Fibroblast of mammary gland (primary cell): ENCODE results near the gene FAM222B.
A peak's percentile ranks its signal among the peaks of the same experiment; 100 is the strongest.

Experiments used
- DNase-seq: peaks from one replicate; pipeline ENCODE4 v3.0.0-alpha.2; 2010; ENCODE audit warnings: low read depth
- H3K4me3 ChIP-seq: 2 replicates; pipeline ENCODE4 v1.5.1; 2011; ENCODE audit warnings: low read depth, mild to moderate bottlenecking, low read length, moderate library complexity; ENCODE audit not compliant: control insufficient read depth
- TF ChIP-seq, protein P1 (sequence below): conservative IDR thresholded peaks from 2 replicates; pipeline ENCODE4 v1.5.1; 2011; ENCODE audit warnings: low read depth, low read length, inconsistent platforms; ENCODE audit not compliant: control insufficient read depth, insufficient read depth

FAM222B gene

DNA sequence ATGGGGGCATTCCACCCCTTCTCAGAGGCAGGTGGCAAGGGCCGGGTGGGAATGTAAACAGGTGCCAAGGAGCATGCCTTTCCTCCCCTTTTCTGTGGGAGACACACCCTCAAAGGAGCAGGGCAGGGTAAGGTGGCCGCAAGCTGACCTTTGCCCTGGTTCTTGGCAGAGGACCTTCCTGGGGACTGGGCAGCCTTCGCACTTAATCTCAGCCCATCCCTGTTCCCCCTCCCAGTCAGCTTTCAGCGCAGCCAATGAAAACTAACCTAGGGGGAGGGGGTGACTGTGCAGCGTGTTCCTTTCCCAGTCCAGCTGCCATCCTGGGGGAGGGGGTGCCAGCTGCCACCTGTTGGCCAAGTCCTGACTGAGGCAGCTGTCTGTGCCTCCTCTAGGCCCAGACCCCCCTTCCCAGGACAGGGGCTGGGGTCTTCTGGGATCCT lies 96.0 kb downstream of the FAM222B start:
- no peak for DNase-seq
- TF ChIP-seq, protein P1, sequence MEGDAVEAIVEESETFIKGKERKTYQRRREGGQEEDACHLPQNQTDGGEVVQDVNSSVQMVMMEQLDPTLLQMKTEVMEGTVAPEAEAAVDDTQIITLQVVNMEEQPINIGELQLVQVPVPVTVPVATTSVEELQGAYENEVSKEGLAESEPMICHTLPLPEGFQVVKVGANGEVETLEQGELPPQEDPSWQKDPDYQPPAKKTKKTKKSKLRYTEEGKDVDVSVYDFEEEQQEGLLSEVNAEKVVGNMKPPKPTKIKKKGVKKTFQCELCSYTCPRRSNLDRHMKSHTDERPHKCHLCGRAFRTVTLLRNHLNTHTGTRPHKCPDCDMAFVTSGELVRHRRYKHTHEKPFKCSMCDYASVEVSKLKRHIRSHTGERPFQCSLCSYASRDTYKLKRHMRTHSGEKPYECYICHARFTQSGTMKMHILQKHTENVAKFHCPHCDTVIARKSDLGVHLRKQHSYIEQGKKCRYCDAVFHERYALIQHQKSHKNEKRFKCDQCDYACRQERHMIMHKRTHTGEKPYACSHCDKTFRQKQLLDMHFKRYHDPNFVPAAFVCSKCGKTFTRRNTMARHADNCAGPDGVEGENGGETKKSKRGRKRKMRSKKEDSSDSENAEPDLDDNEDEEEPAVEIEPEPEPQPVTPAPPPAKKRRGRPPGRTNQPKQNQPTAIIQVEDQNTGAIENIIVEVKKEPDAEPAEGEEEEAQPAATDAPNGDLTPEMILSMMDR, result no peak
- no peak overlapping the region for H3K4me3 ChIP-seq

DNA sequence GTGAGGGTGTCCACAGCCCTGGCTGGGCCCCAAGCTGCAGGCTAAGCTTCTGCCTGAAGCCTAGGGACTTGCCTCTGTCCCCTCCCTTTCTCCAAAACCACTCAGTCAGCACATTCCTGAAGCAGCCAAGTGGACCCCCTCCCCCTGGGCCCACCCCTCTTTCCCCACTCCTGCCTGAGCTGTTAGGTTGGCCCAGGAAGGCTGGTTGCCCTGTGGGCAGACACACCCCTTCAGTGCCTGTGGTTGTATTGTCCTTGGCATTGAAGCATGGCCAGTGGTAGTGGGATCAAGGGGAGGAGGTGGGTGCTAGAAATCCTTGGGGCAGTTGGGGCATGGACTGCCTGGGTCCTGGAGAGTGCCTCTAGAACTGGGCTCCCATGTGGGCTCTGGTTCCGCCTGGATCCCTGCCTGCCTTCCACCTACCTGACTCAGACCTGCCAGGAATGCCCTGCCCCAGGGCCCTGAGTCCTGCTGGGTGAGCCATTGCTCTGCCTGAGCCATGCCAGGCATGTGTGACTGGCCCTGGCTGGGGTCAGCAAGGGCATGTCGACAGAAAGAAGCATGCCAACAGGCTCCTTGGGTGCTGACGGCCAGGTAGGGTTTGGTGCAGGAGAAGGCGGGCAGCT lies 96.7 kb downstream of the FAM222B start:
- no peak for DNase-seq
- TF ChIP-seq, protein P1, result no peak
- peak overlapping the region; percentile 85 for H3K4me3 ChIP-seq

DNA sequence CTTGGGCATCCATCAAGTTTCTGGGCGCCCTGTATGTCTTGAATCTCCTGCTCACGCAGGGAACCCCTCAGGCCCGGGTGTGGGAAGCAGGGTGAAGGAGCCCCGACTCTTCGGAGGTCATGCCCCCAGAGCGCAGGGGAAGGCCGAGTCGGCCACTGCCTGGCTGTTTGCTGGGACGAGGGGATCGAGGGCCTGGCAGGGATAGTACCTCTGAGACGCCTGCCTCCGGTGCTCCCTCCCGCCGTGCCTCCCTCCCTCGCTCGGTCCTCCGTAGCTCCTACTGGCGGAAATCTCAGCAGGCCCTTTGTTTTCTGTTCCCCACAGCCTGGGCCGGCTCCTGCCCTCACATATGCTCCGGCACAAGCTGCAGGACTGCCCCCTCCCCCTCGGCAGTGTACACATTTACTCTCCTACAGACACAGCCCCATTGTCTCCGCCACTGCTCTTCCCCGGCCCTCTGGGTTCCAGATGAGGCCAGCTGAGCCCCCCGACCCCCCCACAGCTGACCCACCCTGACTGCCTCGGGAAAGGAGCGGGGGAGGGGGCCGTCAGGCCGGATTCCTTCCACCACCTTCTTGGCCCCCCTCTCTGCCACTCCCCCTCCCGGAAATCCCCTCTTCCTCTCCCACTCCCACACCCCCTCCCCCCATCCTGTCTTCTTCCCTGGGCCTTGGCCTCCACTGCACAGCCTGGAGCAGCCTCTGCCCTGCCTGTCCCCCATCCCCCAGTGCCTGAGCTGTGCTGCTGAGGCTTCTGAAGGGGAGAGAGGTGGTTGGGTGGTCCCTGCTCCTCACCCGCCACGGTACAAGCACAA lies 97.4 kb downstream of the FAM222B start:
- TF ChIP-seq, protein P1, result no peak
- peak; percentile 39 for DNase-seq
- peak overlapping the region; percentile 85 for H3K4me3 ChIP-seq

DNA sequence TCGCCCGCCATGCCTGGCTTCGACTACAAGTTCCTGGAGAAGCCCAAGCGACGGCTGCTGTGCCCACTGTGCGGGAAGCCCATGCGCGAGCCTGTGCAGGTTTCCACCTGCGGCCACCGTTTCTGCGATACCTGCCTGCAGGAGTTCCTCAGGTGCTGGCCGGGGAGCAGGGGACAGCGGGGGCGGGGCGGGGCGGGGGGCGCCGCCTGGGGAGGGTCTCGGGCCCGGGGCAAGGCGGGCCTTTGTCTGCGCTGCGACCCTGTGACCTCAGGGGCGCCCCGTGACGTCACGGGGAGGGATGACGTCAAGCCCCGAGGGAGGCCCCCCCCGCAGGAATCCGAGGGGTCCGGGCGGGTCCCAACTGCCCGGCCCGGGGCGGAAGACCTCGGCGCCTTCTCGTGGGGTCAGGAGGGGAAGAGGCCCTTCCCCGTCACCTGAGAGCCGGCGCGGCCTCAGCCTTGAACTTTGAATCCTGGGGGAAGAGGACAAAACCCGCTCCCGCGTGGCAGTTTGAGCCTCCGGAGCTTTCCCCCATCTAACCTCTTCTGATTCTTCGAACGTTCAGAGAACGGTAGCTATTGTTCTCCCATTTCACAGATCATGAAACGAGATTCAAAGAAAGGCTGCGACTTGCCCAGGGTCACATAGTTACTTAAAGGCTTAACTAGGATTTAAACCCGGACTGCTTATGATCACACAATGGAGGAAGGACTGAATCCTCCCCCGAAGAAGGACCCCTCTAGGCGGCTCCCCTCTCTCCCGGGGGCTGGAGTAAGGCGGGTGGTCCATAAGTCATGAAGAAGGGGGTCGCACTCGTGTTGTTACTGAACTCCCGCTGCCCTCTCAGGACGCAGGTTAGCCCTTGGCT lies 98.3 kb downstream of the FAM222B start:
- H3K4me3 ChIP-seq, result peak overlapping the region; percentile 85
- DNase-seq, result peak; percentile 29
- TF ChIP-seq, protein P1, result no peak

DNA sequence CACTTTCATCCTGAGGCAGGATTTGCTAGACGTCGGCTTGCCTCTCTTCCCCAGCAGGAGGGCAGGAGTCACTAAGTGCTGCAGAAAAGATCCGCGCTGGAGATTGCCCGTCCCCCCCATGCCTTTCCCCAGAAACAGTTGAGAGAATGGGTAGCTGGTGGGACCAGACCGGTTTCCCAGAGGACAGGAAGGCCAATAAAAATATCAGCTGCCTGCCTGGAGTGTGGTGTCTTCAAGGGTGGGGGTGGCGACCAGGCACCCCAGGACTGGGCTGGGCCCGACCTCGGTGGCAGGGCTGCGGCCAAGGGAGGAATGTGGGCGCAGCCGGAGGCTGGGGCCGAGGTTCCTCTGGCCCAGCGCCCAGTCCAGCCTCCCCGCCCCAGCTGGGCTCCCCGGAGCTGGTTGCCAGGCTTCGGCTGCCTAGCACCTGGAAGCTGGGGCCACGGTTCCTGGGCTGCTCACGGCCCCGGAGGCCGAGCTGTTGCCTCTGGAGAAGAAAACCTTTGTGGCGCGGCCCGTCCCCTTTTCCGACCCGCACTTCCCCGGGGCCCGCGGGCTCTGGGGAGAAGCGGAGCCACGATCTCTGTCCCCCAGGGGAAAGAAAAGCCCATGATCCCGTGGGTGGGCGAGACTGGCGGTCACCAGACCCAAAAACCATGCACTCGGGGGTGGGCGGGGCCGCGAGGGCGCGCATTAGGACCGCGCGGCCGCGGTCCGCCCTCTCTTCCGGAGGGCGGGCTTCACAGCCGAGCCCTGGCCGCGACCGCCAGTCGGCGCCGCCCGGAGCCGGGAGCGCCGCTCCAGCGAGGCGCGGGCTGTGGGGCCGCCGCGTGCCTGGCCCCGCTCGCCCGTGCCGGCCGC lies 99.1 kb downstream of the FAM222B start, which contains the start of gene TRAF4:
Gene TRAF4 (plus strand): TSS at position 769 of the 861 bp plus-strand sequence. CDS start 102 bp downstream, outside the sequence.
- peak; percentile 79 for DNase-seq
- H3K4me3 ChIP-seq, result peak within 1 kb of the TSS; percentile 85
- TF ChIP-seq, protein P1, result no peak
